HL-60 (cell line): Measurements from ENCODE around the gene PRDM1.

Experiments
- DNase-seq, 2 experiments: peaks; one replicate each; pipeline ENCODE4 v3.0.0-alpha.2; 2010 to 2020; ENCODE audit warnings: low read depth in 1 of 2, low spot score in 1 of 2
- H3K27ac ChIP-seq: fragments of 250-450 bp; sonication (Bioruptor Pico); replicated peaks from 2 replicates; pipeline ENCODE4 v1.5.1; 2020; ENCODE audit warnings: mild to moderate bottlenecking, moderate library complexity
- H3K27me3 ChIP-seq: fragments of 250-450 bp; sonication (Bioruptor Pico); 2 replicates; pipeline ENCODE4 v1.5.1; 2021; ENCODE audit warnings: mild to moderate bottlenecking, moderate library complexity; ENCODE audit not compliant: insufficient read depth, poor library complexity, severe bottlenecking
- H3K4me3 ChIP-seq: replicated peaks from 2 replicates; pipeline ENCODE4 v1.5.1; 2011; ENCODE audit warnings: mild to moderate bottlenecking, control low read depth, low read length; ENCODE audit not compliant: insufficient read depth
- GABPA ChIP-seq: IDR thresholded peaks from 2 replicates; pipeline ENCODE4 v1.6.1; 2012; ENCODE audit warnings: low read depth
- POLR2AphosphoS5 ChIP-seq: IDR thresholded peaks from 2 replicates; pipeline ENCODE4 v1.6.1; 2012; ENCODE audit warnings: low read depth
- SPI1 ChIP-seq: IDR thresholded peaks from 2 replicates; pipeline ENCODE4 v1.6.1; 2012; ENCODE audit warnings: low read depth, mild to moderate bottlenecking, borderline replicate concordance
- TF ChIP-seq, protein P1 (sequence below): IDR thresholded peaks from 2 replicates; pipeline ENCODE4 v1.6.1; 2012; ENCODE audit warnings: low read depth; ENCODE audit not compliant: insufficient replicate concordance
- TF ChIP-seq, protein P2 (sequence below): IDR thresholded peaks from one replicate; pipeline ENCODE4 v1.5.1; 2011; ENCODE audit warnings: low read length, control low read depth, inconsistent platforms; ENCODE audit not compliant: insufficient read depth

PRDM1 gene

DNA sequence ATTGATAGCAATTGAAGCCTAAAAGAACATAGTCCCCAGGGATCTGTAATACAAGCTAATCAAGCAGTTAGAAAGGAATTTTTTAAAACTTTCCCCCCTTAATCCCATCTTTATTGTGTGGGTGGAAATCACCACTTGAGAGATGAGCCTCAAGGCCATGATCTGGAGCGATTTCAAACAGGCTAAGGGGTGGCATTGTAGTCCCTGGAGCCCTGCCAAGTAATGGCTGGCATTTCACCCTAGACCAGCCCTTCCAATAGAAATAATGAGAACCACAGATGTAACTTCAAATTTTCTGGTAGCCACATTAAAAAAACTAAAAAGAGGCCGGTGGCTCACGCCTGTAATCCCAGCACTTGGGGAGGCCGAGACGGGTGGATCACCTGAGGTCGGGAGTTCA, 46.9 kb downstream of the PRDM1 start:
- H3K4me3 ChIP-seq: no peak overlapping the region
- H3K27me3 ChIP-seq: no peaks in the 10 kb centered on the region
- TF ChIP-seq, protein P1, sequence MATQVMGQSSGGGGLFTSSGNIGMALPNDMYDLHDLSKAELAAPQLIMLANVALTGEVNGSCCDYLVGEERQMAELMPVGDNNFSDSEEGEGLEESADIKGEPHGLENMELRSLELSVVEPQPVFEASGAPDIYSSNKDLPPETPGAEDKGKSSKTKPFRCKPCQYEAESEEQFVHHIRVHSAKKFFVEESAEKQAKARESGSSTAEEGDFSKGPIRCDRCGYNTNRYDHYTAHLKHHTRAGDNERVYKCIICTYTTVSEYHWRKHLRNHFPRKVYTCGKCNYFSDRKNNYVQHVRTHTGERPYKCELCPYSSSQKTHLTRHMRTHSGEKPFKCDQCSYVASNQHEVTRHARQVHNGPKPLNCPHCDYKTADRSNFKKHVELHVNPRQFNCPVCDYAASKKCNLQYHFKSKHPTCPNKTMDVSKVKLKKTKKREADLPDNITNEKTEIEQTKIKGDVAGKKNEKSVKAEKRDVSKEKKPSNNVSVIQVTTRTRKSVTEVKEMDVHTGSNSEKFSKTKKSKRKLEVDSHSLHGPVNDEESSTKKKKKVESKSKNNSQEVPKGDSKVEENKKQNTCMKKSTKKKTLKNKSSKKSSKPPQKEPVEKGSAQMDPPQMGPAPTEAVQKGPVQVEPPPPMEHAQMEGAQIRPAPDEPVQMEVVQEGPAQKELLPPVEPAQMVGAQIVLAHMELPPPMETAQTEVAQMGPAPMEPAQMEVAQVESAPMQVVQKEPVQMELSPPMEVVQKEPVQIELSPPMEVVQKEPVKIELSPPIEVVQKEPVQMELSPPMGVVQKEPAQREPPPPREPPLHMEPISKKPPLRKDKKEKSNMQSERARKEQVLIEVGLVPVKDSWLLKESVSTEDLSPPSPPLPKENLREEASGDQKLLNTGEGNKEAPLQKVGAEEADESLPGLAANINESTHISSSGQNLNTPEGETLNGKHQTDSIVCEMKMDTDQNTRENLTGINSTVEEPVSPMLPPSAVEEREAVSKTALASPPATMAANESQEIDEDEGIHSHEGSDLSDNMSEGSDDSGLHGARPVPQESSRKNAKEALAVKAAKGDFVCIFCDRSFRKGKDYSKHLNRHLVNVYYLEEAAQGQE: no peak
- TF ChIP-seq POLR2AphosphoS5: no peak
- TF ChIP-seq GABPA: no peak
- TF ChIP-seq SPI1: no peak
- TF ChIP-seq, protein P2, sequence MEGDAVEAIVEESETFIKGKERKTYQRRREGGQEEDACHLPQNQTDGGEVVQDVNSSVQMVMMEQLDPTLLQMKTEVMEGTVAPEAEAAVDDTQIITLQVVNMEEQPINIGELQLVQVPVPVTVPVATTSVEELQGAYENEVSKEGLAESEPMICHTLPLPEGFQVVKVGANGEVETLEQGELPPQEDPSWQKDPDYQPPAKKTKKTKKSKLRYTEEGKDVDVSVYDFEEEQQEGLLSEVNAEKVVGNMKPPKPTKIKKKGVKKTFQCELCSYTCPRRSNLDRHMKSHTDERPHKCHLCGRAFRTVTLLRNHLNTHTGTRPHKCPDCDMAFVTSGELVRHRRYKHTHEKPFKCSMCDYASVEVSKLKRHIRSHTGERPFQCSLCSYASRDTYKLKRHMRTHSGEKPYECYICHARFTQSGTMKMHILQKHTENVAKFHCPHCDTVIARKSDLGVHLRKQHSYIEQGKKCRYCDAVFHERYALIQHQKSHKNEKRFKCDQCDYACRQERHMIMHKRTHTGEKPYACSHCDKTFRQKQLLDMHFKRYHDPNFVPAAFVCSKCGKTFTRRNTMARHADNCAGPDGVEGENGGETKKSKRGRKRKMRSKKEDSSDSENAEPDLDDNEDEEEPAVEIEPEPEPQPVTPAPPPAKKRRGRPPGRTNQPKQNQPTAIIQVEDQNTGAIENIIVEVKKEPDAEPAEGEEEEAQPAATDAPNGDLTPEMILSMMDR: no peak
- H3K27ac ChIP-seq: no peak overlapping the region
- no peak for DNase-seq

DNA sequence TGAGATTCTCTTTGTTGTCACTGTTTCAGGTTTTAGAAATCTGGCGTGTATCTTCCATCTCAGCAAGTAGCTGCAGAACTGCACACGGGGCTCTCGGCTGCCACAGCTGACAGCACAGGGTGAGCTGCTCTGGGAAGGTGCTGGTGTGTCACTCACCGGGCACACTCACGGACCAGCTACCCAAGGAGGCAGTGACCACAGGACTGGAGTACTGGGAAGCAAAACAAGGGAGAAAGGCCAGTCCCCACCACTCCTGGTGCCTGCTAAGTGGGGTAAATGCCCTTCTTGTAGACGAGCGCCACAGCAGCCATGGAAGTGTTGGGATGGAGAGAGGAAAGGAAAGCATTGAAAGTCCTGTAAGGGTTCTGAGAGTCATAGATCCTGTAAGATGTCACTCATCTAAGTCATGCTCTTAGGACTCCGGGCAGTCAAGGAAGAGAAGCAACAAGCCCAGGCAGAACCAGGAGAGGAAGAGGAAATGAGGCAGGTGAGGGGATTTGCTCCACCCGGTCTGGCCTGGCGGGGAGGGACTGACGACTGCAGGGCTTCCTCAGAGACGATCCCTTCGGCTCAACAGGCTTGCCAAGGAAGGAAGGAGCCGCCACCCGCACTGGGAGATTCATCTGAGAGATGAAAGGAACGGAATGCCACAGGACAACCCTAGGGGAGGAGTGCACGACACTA, 48.1 kb downstream of the PRDM1 start:
- H3K4me3 ChIP-seq: no peak overlapping the region
- H3K27me3 ChIP-seq: no peaks in the 10 kb centered on the region
- TF ChIP-seq GABPA (no peak), POLR2AphosphoS5 (no peak), SPI1 (no peak)
- TF ChIP-seq, protein P1: no peak
- TF ChIP-seq, protein P2: no peak
- DNase-seq: no peak
- no peak overlapping the region for H3K27ac ChIP-seq

DNA sequence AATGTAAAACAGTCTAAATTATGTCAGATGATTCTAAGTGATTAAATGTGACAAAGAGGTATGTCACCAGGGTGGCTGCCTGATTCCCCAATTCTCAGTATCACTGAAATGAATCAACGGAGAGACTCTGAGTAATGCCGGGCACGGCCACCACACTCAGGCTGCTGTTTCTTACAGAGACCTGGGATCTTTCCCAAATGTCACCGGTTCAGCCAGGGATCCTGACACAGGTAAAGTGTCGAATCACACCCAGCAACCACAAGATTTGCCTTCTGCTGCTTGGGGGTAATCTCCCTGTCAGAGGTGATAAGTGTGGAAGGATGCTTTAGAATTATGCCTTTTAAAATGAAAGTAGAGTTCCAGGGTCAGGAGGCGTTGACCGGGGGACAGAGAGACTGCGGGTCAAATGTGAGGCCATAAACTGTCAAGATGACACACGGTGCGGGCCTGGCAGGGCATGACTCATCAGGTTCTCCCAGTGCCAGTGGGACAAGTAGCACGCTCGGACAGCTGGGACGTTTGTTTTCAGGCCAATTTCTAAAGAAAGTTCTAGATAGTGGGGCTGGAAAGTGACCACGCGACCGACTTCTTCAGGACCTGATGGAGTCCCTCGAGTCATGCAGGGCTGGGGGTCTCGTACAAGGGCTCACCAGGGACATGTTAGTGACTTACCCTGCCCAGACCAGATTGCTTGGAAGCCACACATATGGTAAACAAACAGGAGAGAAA, 48.9 kb downstream of the PRDM1 start:
- no peak overlapping the region for H3K27ac ChIP-seq
- TF ChIP-seq GABPA (no peak), POLR2AphosphoS5 (no peak), SPI1 (no peak)
- TF ChIP-seq, protein P2: no peak
- TF ChIP-seq, protein P1: no peak
- H3K4me3 ChIP-seq: no peak overlapping the region

More for the DNA sequence above, 48.9 kb downstream of the PRDM1 start:
- no peak for DNase-seq
- H3K27me3 ChIP-seq: no peaks in the 10 kb centered on the region
